Measurements from ENCODE around the gene SPRY1. TPM values are rescaled to one million over a fixed set of nuclear protein-coding genes. Genes with fewer than 3 reads are reported as not detected.

The SPRY1 gene
- total and polyA plus RNA-seq, 9 of the 15 experiments (the other 6 are each of a cell fraction or from before 2014, with no cell fraction given): 0.18 to 1.9 (median 0.45) TPM; not detected in 1

DNA sequence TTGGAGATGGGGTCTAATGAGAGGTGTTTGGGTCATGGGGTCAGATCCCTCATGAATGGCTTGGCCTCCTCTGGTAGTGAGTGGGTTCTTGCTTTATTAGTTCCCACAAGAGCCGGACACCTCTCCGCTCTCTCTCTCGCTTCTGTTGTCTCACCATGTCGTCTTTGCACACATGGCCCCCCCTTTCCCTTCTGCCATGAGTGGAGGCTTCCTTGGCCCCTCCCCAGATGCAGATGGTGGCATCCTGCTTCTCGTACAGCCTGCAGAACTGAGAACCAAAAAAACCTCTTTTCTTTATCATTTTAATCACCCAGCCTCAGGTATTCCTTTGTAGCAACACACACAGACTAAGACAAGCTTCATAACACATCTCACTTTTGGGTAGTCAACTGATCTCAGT is 49.6 kb upstream of the SPRY1 start:
- ChIA-PET POLR2A (interaction anchor here (2.1 kb wide), 1 partner anchor 12 kb away, joined by 8 read pairs; no protein-coding TSS in a partner anchor), CTCF (ENCODE audit: low intra/inter-chr PET ratio) (no interaction called here)
- no peaks in the 10 kb centered on the region for H4K20me1 ChIP-seq (replicated peaks; ENCODE audit: control insufficient read depth, insufficient read depth, low read length)
- FAIRE-seq (no peak), DNase-seq (ENCODE audit: extremely low read depth in 1 of 4, low spot score in 3 of 4) (no peak), ATAC-seq (no peak)
- H3K4me1 ChIP-seq (replicated peaks in 1 of 2; ENCODE audit: control insufficient read depth in 2 of 2, insufficient read depth in 2 of 2, low read length in 2 of 2): peaks cover 14 to 26% of the 10 kb centered on the region in 2 experiments
- H3K9ac ChIP-seq (ENCODE audit: insufficient read depth in 1 of 2, low read depth in 2 of 2, low read length in 2 of 2): no peak overlapping the region
- H3K4me3 ChIP-seq: no peak overlapping the region
- in situ Hi-C loops (cut with MboI) (no loop called here), intact Hi-C loops (cut with micrococcal nuclease) (no loop called here)
- no peaks in the 10 kb centered on the region for H3K9me1 ChIP-seq (ENCODE audit: control insufficient read depth, insufficient read depth, low read length)
- no peaks in the 10 kb centered on the region for H3K79me2 ChIP-seq (ENCODE audit: control insufficient read depth, insufficient read depth, low read length)
- WGBS (ENCODE audit: insufficient coverage, low coverage, missing lambda C conversion rate): 85% methylated on average over 5 of the region's 5 CpGs
- no peak overlapping the region for H3K27ac ChIP-seq (ENCODE audit: extremely low read depth, low read depth, low read length)
- no peak overlapping the region for H2AFZ ChIP-seq (ENCODE audit: low read depth, low read length)
- no TSS peak for BruUV-seq (replicated peaks)
- H3K36me3 ChIP-seq (ENCODE audit: control insufficient read depth, insufficient read depth, low read length): no peaks in the 10 kb centered on the region
- H3K27me3 ChIP-seq (ENCODE audit: control insufficient read depth in 2 of 2, insufficient read depth in 2 of 2, low read length in 2 of 2): no peaks in the 10 kb centered on the region
- no peak overlapping the region for H3K4me2 ChIP-seq (ENCODE audit: insufficient read depth, low read length)
- H3K9me3 ChIP-seq (replicated peaks; ENCODE audit: control insufficient read depth, insufficient read depth, low read depth, low read length): no peaks in the 10 kb centered on the region
- TF ChIP-seq GATAD2A (IDR thresholded peaks at IDR 0.05) (no peak), MED1 (CRISPR knock-in tag; IDR thresholded peaks at IDR 0.05; ENCODE audit: borderline replicate concordance) (no peak), RBM15 (IDR thresholded peaks at IDR 0.05; ENCODE audit: insufficient read depth, low read length) (no peak), RBM39 (optimal IDR thresholded peaks at IDR 0.05; ENCODE audit: low read depth, low read length) (no peak), SMC3 (conservative IDR thresholded peaks at IDR 0.05; ENCODE audit: insufficient read depth, low read depth, low read length) (no peak), ZNF699 (CRISPR knock-in tag; IDR thresholded peaks at IDR 0.05; ENCODE audit: insufficient replicate concordance) (no peak), NR2C1 (IDR thresholded peaks at IDR 0.05) (no peak), NR2C1 (tag; IDR thresholded peaks at IDR 0.05) (no peak), SMAD2 (IDR thresholded peaks at IDR 0.05; ENCODE audit: low read depth, low read length) (no peak), CREM (IDR thresholded peaks at IDR 0.05; ENCODE audit: low read depth) (no peak), FOXA1 (IDR thresholded peaks at IDR 0.05; ENCODE audit: borderline replicate concordance) (no peak), SPI1 (IDR thresholded peaks at IDR 0.05; ENCODE audit: borderline replicate concordance, low read depth, low read length) (no peak), TAL1 (IDR thresholded peaks at IDR 0.05) (no peak), ZNF780A (CRISPR knock-in tag; IDR thresholded peaks at IDR 0.05) (no peak), U2AF1 (optimal IDR thresholded peaks at IDR 0.05; ENCODE audit: low read depth, low read length) (no peak), DDX20 (tag; IDR thresholded peaks at IDR 0.05; ENCODE audit: low read depth) (no peak), TBP (optimal IDR thresholded peaks at IDR 0.05; ENCODE audit: low read depth, low read length) (no peak)
- TF ChIP-seq, protein P1, sequence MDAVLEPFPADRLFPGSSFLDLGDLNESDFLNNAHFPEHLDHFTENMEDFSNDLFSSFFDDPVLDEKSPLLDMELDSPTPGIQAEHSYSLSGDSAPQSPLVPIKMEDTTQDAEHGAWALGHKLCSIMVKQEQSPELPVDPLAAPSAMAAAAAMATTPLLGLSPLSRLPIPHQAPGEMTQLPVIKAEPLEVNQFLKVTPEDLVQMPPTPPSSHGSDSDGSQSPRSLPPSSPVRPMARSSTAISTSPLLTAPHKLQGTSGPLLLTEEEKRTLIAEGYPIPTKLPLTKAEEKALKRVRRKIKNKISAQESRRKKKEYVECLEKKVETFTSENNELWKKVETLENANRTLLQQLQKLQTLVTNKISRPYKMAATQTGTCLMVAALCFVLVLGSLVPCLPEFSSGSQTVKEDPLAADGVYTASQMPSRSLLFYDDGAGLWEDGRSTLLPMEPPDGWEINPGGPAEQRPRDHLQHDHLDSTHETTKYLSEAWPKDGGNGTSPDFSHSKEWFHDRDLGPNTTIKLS (IDR thresholded peaks at IDR 0.05; ENCODE audit: borderline replicate concordance, low read depth): no peak
- TF ChIP-seq, protein P2, sequence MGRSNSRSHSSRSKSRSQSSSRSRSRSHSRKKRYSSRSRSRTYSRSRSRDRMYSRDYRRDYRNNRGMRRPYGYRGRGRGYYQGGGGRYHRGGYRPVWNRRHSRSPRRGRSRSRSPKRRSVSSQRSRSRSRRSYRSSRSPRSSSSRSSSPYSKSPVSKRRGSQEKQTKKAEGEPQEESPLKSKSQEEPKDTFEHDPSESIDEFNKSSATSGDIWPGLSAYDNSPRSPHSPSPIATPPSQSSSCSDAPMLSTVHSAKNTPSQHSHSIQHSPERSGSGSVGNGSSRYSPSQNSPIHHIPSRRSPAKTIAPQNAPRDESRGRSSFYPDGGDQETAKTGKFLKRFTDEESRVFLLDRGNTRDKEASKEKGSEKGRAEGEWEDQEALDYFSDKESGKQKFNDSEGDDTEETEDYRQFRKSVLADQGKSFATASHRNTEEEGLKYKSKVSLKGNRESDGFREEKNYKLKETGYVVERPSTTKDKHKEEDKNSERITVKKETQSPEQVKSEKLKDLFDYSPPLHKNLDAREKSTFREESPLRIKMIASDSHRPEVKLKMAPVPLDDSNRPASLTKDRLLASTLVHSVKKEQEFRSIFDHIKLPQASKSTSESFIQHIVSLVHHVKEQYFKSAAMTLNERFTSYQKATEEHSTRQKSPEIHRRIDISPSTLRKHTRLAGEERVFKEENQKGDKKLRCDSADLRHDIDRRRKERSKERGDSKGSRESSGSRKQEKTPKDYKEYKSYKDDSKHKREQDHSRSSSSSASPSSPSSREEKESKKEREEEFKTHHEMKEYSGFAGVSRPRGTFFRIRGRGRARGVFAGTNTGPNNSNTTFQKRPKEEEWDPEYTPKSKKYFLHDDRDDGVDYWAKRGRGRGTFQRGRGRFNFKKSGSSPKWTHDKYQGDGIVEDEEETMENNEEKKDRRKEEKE (IDR thresholded peaks at IDR 0.05; ENCODE audit: borderline replicate concordance in 1 of 2, control insufficient read depth in 1 of 2, low read depth in 2 of 2, low read length in 1 of 2): no peak

Data from K562 (cell line).